Esophagus muscularis mucosa (tissue), 3 donors: ENCODE data around the gene NUSAP1.

Source experiments
- CTCF ChIP-seq, 3 experiments: fragments of 200-600 bp in 2 of 3; fragments of 450-650 bp in 1 of 3; sonication (generic) in 2 of 3; IDR thresholded peaks; one replicate each; pipeline ENCODE4 v1.5.1; 2017 to 2019; ENCODE audit warnings: antibody characterized with exemption in 3 of 3, mild to moderate bottlenecking in 2 of 3, moderate library complexity in 1 of 3
- POLR2A ChIP-seq: fragments of 450-650 bp; IDR thresholded peaks from one replicate; pipeline ENCODE4 v1.6.1; 2017; ENCODE audit warnings: antibody characterized with exemption, moderate library complexity, mild to moderate bottlenecking, low read depth

- TF ChIP-seq CTCF (IDR thresholded peaks at IDR 0.05) = no peak
- TF ChIP-seq POLR2A = no peak
Measured at GRCh38 chr15:41347236-41347635, 14.6 kb downstream of the NUSAP1 start.
